Karpas-422 (cell line): ENCODE data around the gene UBAP2L. TPM values are rescaled to one million over a fixed set of nuclear protein-coding genes. Genes with fewer than 3 reads are reported as not detected.
A peak's percentile ranks its signal among the peaks of the same experiment; 100 is the strongest.
"Not testable (repeated sequence)": the region's sequence is repeated elsewhere in the genome, so short reads cannot be mapped to it uniquely, and the experiment has no call there.

ENCODE experiments used
- DNase-seq: peaks from one replicate; pipeline ENCODE4 v3.0.0-alpha.2; 2015
- H2AFZ ChIP-seq: fragments of 200-600 bp; sonication (generic); 2 replicates; pipeline ENCODE4 v1.6.1; 2014; ENCODE audit warnings: antibody characterized with exemption, low read length, mixed read lengths
- H3K27ac ChIP-seq: fragments of 200-600 bp; sonication (generic); 2 replicates; pipeline ENCODE4 v1.5.1; 2014; ENCODE audit warnings: mild to moderate bottlenecking, low read length, moderate library complexity
- H3K27me3 ChIP-seq: fragments of 200-600 bp; sonication (generic); 2 replicates; pipeline ENCODE4 v1.6.1; 2014; ENCODE audit warnings: low read length, mixed read lengths
- H3K36me3 ChIP-seq: fragments of 200-600 bp; sonication (generic); 2 replicates; pipeline ENCODE4 v1.6.1; 2014; ENCODE audit warnings: low read length, mixed read lengths; ENCODE audit not compliant: insufficient read depth
- H3K4me1 ChIP-seq: fragments of 200-600 bp; sonication (generic); 2 replicates; pipeline ENCODE4 v1.6.1; 2014; ENCODE audit warnings: mild to moderate bottlenecking, low read length, mixed read lengths
- H3K4me2 ChIP-seq: fragments of 200-600 bp; sonication (generic); 2 replicates; pipeline ENCODE4 v1.6.1; 2014; ENCODE audit warnings: low read length, low read depth, mild to moderate bottlenecking; ENCODE audit not compliant: poor library complexity, severe bottlenecking
- H3K4me3 ChIP-seq: fragments of 200-600 bp; sonication (generic); 2 replicates; pipeline ENCODE4 v1.5.1; 2014; ENCODE audit warnings: mild to moderate bottlenecking, antibody characterized with exemption, low read length, mixed read lengths
- H3K79me2 ChIP-seq: fragments of 200-600 bp; sonication (generic); 2 replicates; pipeline ENCODE4 v1.6.1; 2014; ENCODE audit warnings: mild to moderate bottlenecking, low read length, mixed read lengths
- H3K9ac ChIP-seq: fragments of 200-600 bp; sonication (generic); 2 replicates; pipeline ENCODE4 v1.6.0; 2014; ENCODE audit warnings: low read length
- H3K9me2 ChIP-seq: fragments of 200-600 bp; sonication (generic), shearing (Covaris generic); replicated peaks from 2 replicates; pipeline ENCODE4 v1.6.0; 2014; ENCODE audit warnings: mild to moderate bottlenecking, low read length, moderate library complexity; ENCODE audit not compliant: insufficient read depth
- H3K9me3 ChIP-seq: fragments of 300-700, 200-600 bp; sonication (generic); 2 replicates; pipeline ENCODE4 v1.6.1; 2014; ENCODE audit warnings: low read length, mixed read lengths
- H4K20me1 ChIP-seq: fragments of 200-600 bp; sonication (generic); 2 replicates; pipeline ENCODE4 v1.6.1; 2014; ENCODE audit warnings: mild to moderate bottlenecking, antibody characterized with exemption, low read length, low read depth; ENCODE audit not compliant: insufficient read depth
- total RNA-seq: library from RNA; depleted of rRNA; stranded (reverse); fragments of >200 nt; shearing (Covaris generic); gene quantifications from 2 replicates; pipeline ENCODE4 v1.2.3, GENCODE V29; 2014; ENCODE audit warnings: low replicate concordance

UBAP2L gene
- total RNA-seq, 1 experiment from 2014 or later: 119 TPM

DNA sequence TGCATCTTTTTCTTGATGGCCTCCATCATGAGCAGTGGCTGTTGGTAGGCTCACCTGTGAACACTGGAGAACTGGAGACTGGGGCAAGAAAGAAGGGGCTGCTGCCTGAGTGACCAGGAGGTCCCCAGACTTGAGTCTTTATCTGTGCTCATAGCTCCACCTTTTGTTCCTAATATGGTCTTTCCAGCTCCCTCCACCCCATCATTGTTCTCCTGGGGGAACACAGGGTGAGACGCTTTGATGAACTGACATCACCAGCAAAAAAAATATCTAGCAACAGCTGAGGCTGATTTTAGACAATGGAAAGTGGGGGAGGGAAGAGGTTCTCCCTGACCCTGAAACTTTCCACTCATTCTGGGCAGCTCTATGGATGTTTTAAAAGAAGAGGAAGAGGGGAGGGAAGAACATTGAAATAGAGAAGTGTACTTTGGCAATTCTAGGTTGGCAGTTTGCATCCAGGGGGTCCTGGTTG is 28.7 kb upstream of the UBAP2L start, which contains the start of gene TPM3:
TSS of gene TPM3 (minus strand) at position 111 of the 472 bp plus-strand sequence. CDS start at position 29, 82 bp downstream.
- Histone ChIP-seq H3K79me2 (no peaks in the 10 kb centered on the region), H3K27me3 (no peaks in the 10 kb centered on the region), H3K4me2 (no peak within 1 kb of the TSS), H3K4me1 (peaks cover 26% of the 10 kb centered on the region), H3K36me3 (no peaks in the 10 kb centered on the region), H3K9me3 (no peaks in the 10 kb centered on the region), H4K20me1 (no peaks in the 10 kb centered on the region), H3K27ac (no peak within 1 kb of the TSS), H3K9ac (no peak within 1 kb of the TSS), H3K4me3 (no peak within 1 kb of the TSS), H3K9me2 (no peaks in the 10 kb centered on the region), H2AFZ (no peak within 1 kb of the TSS)
- no peak for DNase-seq

DNA sequence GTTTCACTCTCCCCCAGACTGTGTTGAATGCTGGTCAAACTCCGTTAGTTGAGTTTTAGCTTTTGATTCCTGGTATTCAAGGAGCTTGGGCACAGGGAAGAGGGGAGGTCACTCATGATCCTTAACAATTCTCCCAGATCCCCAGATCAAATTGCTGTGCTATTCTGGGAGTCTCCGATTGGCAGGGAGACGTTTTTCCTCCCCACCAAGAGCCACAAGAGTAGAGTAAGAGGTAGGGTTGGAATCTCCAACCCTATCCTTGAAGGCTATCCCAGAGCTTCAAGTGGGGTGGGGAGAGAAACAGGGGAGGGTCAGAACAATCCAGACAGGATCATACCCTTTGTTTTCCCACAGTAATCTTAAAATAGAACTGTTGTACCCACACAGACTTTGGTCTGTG is 28.3 kb upstream of the UBAP2L start:
- H3K4me3 ChIP-seq: no peak overlapping the region
- no peak overlapping the region for H3K4me2 ChIP-seq

DNA sequence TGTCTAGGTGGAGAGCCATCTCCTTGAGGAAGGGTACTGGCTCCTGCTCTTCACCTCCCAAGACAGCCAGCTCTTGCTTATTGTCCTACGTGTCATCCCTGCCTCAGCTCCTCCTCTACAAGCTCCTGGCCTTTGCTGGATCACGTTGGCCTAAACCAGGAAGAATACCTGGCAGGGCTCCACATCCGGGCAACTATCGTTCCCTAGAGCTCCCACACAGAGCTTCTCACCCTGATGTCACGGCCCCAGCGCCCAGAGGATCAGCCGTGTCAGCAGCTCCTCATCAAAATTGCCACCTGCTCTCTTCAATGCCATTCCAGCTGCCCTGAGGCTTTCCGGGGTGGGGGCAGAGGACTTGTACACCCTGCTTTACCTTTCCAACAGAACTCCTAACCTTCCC is 26.9 kb upstream of the UBAP2L start:
- H4K20me1 ChIP-seq: no peaks in the 10 kb centered on the region
- no peaks in the 10 kb centered on the region for H3K9me2 ChIP-seq
- no peak for DNase-seq
- H3K79me2 ChIP-seq: no peaks in the 10 kb centered on the region
- peak overlapping the region; percentile 87; the same call in 1 of the 2 replicates for H2AFZ ChIP-seq
- no peaks in the 10 kb centered on the region for H3K36me3 ChIP-seq
- no peaks in the 10 kb centered on the region for H3K9me3 ChIP-seq
- no peak overlapping the region for H3K27ac ChIP-seq
- no peaks in the 10 kb centered on the region for H3K27me3 ChIP-seq
- peaks cover 17% of the 10 kb centered on the region for H3K4me1 ChIP-seq
- peak overlapping the region; percentile 24 for H3K4me2 ChIP-seq
- H3K4me3 ChIP-seq: no peak overlapping the region
- H3K9ac ChIP-seq: peak overlapping the region; percentile 36; the same call in 1 of the 2 replicates

More for the DNA sequence above, 28.3 kb upstream of the UBAP2L start:
- Histone ChIP-seq H3K36me3 (no peaks in the 10 kb centered on the region), H4K20me1 (no peaks in the 10 kb centered on the region), H3K27ac (no peak overlapping the region), H3K9me2 (no peaks in the 10 kb centered on the region), H3K9me3 (no peaks in the 10 kb centered on the region), H3K27me3 (no peaks in the 10 kb centered on the region), H3K79me2 (no peaks in the 10 kb centered on the region), H3K9ac (no peak overlapping the region), H2AFZ (no peak overlapping the region), H3K4me1 (peaks cover 21% of the 10 kb centered on the region)
- no peak for DNase-seq

DNA sequence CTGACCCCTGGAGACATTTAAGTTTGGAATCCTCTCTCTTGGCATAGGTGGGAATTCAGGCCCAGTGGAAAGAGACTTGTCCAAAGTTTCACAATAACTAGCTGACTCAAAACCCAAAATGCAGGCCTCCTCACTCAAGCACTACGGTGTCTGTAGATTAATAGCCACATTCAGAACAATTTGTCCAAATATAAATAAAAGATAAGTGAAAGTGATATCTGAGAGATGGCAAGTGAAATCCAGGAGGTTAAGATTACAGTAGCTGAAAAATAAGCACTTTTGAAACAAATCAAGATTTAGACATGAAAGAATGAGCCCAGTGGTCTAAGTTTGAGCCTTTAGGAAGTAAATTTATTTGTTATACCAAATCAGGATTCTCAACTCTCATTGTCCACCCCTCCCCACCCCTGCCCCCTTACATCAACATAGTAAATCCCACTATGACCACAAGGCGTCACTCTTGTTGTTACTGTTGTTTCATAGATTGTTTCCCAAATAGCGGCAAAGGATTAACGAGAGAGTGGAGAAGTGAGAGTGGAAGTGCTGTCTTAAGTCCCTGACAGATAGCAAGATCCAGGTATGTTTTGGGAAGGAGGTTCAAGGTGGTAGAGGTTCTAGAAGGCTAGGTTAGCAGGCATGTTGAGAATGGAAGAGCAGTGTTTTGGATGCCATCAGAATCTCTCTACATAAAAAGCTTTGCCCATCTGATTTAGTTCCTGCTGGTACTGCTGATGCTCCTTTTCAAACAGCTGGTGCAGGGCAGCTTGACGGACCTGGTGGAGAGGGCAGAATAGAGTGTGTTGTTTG is 21.8 kb upstream of the UBAP2L start:
- Histone ChIP-seq H3K79me2 (no peaks in the 10 kb centered on the region), H3K9me3 (no peaks in the 10 kb centered on the region), H3K4me3 (no peak overlapping the region), H2AFZ (peak overlapping the region; percentile 61; the same call in 1 of the 2 replicates), H3K4me2 (no peak overlapping the region), H3K4me1 (peaks cover 11% of the 10 kb centered on the region), H3K9ac (no peak overlapping the region), H4K20me1 (no peaks in the 10 kb centered on the region), H3K9me2 (no peaks in the 10 kb centered on the region), H3K27me3 (no peaks in the 10 kb centered on the region), H3K27ac (no peak overlapping the region), H3K36me3 (no peaks in the 10 kb centered on the region)
- peak; percentile 81 for DNase-seq

DNA sequence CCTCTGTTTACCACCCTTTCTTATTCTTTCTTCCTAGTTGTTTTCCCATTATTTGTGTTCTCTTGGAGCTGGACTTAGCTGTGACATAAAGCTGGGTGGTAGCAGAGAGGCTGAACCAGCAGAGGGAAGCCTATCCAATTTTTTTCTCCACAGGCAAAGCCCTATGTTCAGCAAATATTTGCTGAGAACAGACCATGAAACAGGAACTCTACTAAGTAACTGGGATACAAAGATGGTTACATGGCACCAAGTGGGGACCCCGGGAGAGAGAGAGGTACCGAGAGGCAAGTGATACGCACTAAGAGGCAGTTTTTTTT is 21.2 kb upstream of the UBAP2L start:
- no peaks in the 10 kb centered on the region for H3K9me3 ChIP-seq
- DNase-seq: no peak

DNA sequence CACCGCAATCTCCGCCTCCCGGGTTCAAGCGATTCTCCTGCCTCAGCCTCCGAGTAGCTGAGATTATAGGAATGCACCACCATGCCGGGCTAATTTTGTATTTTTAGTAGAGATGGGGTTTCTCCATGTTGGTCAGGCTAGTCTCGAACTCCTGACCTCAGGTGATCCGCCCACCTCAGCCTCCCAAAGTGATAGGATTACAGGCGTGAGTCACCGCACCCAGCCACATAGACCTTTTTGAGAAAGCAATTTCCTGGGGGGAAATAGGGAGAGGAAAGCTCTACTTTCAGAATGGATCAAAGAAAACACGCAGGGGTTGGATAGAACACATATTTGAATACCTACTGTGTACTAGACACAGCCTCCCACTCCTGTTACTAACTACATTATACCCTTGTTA is 15.0 kb upstream of the UBAP2L start:
- not testable (repeated sequence) for H3K4me3 ChIP-seq, H3K36me3 ChIP-seq, H3K9ac ChIP-seq, H3K79me2 ChIP-seq, H4K20me1 ChIP-seq, H3K27me3 ChIP-seq, H3K9me2 ChIP-seq, H3K27ac ChIP-seq, H2AFZ ChIP-seq, H3K9me3 ChIP-seq, H3K4me1 ChIP-seq, H3K4me2 ChIP-seq, DNase-seq

More for the DNA sequence above, 21.2 kb upstream of the UBAP2L start:
- peaks cover 5% of the 10 kb centered on the region for H3K4me1 ChIP-seq
- H3K4me2 ChIP-seq: no peak overlapping the region
- no peaks in the 10 kb centered on the region for H4K20me1 ChIP-seq
- no peak overlapping the region for H2AFZ ChIP-seq
- H3K27ac ChIP-seq: no peak overlapping the region
- H3K9me2 ChIP-seq: no peaks in the 10 kb centered on the region
- no peak overlapping the region for H3K4me3 ChIP-seq
- no peaks in the 10 kb centered on the region for H3K36me3 ChIP-seq
- no peaks in the 10 kb centered on the region for H3K27me3 ChIP-seq
- H3K79me2 ChIP-seq: no peaks in the 10 kb centered on the region
- H3K9ac ChIP-seq: no peak overlapping the region

DNA sequence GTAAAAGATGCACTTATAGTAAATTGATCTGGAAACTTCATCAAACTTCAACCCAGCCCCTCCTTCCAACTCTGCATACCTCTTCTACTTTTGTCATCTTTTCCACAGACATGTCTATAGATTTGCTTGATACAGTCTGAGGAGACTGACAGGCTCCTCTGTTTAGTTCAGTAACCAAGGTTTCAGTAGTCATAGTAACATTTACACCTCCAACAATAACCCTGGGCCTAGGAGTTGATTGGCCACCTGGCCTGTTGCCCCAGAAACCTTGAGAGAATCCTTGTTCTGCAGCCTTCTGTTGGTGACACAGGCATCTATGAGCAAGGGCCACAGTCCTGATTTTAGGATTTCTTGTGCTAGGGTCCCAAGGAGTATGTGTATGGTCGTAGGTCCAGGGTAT is 14.6 kb upstream of the UBAP2L start, which contains the start of gene CFAP141:
TSS of gene CFAP141 (minus strand) at position 138 of the 400 bp plus-strand sequence. CDS start at position 112, 26 bp downstream.
- H3K4me2 ChIP-seq: no peak within 1 kb of the TSS
- peaks cover 9% of the 10 kb centered on the region; the same call in 1 of the 2 replicates for H3K36me3 ChIP-seq
- no peaks in the 10 kb centered on the region for H3K27me3 ChIP-seq

DNA sequence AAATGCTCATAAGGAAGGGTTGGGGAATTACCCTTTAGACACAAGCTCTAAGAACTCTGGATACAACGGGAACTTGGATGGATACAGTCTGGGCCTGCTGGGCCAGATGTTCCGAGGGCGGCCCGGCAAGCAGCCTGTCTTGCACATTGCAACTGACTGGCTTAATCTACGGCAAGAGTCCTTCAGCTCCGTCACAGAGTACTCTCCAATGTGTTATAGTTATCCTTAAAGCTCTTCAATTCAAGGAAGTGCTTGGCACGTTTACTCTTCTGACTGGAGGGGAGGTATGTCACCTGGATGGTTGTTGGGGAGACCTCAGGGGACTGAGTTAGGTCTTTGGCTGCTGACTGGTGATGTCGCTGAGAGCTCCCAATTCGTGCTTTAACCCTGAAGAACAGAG is 13.5 kb upstream of the UBAP2L start:
- DNase-seq: no peak
- Histone ChIP-seq H2AFZ (no peak overlapping the region), H3K4me2 (no peak overlapping the region), H3K27ac (no peak overlapping the region), H3K9me3 (no peaks in the 10 kb centered on the region), H3K79me2 (no peaks in the 10 kb centered on the region), H3K4me1 (no peaks in the 10 kb centered on the region), H3K27me3 (no peaks in the 10 kb centered on the region), H3K36me3 (peaks cover 12% of the 10 kb centered on the region), H3K9me2 (no peaks in the 10 kb centered on the region), H3K4me3 (no peak overlapping the region), H4K20me1 (0 out of 2 replicates have a peak, but pooled peaks cover 7% of the 10 kb centered on the region), H3K9ac (no peak overlapping the region)

More for the DNA sequence above, 14.6 kb upstream of the UBAP2L start, which contains the start of gene CFAP141:
- no peaks in the 10 kb centered on the region for H3K4me1 ChIP-seq
- H4K20me1 ChIP-seq: 0 out of 2 replicates have a peak, but pooled peaks cover 7% of the 10 kb centered on the region
- H3K9me2 ChIP-seq: no peaks in the 10 kb centered on the region
- H3K4me3 ChIP-seq: no peak within 1 kb of the TSS
- no peak within 1 kb of the TSS for H3K27ac ChIP-seq
- no peaks in the 10 kb centered on the region for H3K79me2 ChIP-seq
- peak; percentile 68 for DNase-seq
- no peak within 1 kb of the TSS for H3K9ac ChIP-seq
- no peaks in the 10 kb centered on the region for H3K9me3 ChIP-seq
- no peak within 1 kb of the TSS for H2AFZ ChIP-seq
